GM23338 (cell line): ENCODE measurements around the gene DDX25. TPM values are rescaled to one million over a fixed set of nuclear protein-coding genes. Genes with fewer than 3 reads are reported as not detected.

Experiments used
- ATAC-seq: fragments of 200-7000 bp; cut with Tn5 transposase; 3 replicates; pipeline ENCODE4 v1.9.1; 2020
- DNase-seq: peaks from one replicate; pipeline ENCODE4 v3.0.0-alpha.2; 2015; ENCODE audit warnings: low spot score
- H2AFZ ChIP-seq: fragments of 200-600 bp; sonication (generic); 2 replicates; pipeline ENCODE4 v1.8.0; 2016; ENCODE audit warnings: antibody characterized with exemption, mild to moderate bottlenecking, moderate library complexity
- H3F3A ChIP-seq: fragments of 200-600 bp; sonication (generic); replicated peaks from 2 replicates; pipeline ENCODE4 v1.8.0; 2017; ENCODE audit warnings: antibody characterized with exemption, mixed run types, low read depth
- H3K27ac ChIP-seq: fragments of 200-600 bp; sonication (generic); 2 replicates; pipeline ENCODE4 v1.6.1; 2016; ENCODE audit warnings: low read depth
- H3K27me3 ChIP-seq: fragments of 200-600 bp; sonication (generic); 2 replicates; pipeline ENCODE4 v1.8.0; 2016; ENCODE audit warnings: mild to moderate bottlenecking, mixed run types, moderate library complexity; ENCODE audit not compliant: insufficient read depth
- H3K36me3 ChIP-seq: fragments of 200-600 bp; sonication (generic); 2 replicates; pipeline ENCODE4 v1.8.0; 2016; ENCODE audit warnings: mild to moderate bottlenecking; ENCODE audit not compliant: insufficient read depth
- H3K4me1 ChIP-seq: fragments of 200-600 bp; sonication (generic); 2 replicates; pipeline ENCODE4 v1.8.0; 2016; ENCODE audit warnings: mild to moderate bottlenecking, moderate library complexity; ENCODE audit not compliant: insufficient read depth
- H3K4me2 ChIP-seq: fragments of 200-600 bp; sonication (generic); 2 replicates; pipeline ENCODE4 v1.7.1; 2017; ENCODE audit warnings: mixed run types
- H3K4me3 ChIP-seq: fragments of 200-600 bp; sonication (generic); 2 replicates; pipeline ENCODE4 v1.6.1; 2016; ENCODE audit warnings: mixed run types
- H3K79me2 ChIP-seq: fragments of 200-600 bp; sonication (generic); replicated peaks from 2 replicates; pipeline ENCODE4 v1.8.0; 2017; ENCODE audit warnings: mild to moderate bottlenecking; ENCODE audit not compliant: insufficient read depth
- H3K9me2 ChIP-seq: fragments of 200-600 bp; sonication (generic); 2 replicates; pipeline ENCODE4 v1.8.0; 2017; ENCODE audit not compliant: insufficient read depth
- H4K20me1 ChIP-seq: fragments of 200-600 bp; sonication (generic); replicated peaks from 2 replicates; pipeline ENCODE4 v1.8.0; 2017; ENCODE audit warnings: mild to moderate bottlenecking; ENCODE audit not compliant: insufficient read depth
- H3K27ac Mint-ChIP-seq: 2 replicates; pipeline ENCODE4 v1.8.0; 2020; ENCODE audit warnings: inconsistent platforms, mild to moderate bottlenecking, moderate library complexity, mixed read lengths
- H3K27me3 Mint-ChIP-seq: 3 replicates; pipeline ENCODE4 v1.8.0; 2022; ENCODE audit warnings: low read depth, mild to moderate bottlenecking, moderate library complexity, mixed read lengths, inconsistent platforms; ENCODE audit not compliant: insufficient read depth, poor library complexity
- H3K36me3 Mint-ChIP-seq: 3 replicates; pipeline ENCODE4 v1.8.0; 2021; ENCODE audit warnings: low read depth, mild to moderate bottlenecking, inconsistent platforms, moderate library complexity, mixed read lengths
- H3K4me1 Mint-ChIP-seq: 3 replicates; pipeline ENCODE4 v1.8.0; 2020; ENCODE audit warnings: mild to moderate bottlenecking, inconsistent platforms, mixed read lengths
- H3K4me3 Mint-ChIP-seq: 3 replicates; pipeline ENCODE4 v1.8.0; 2021; ENCODE audit warnings: moderate library complexity, mild to moderate bottlenecking, inconsistent platforms, mixed read lengths
- H3K9me3 Mint-ChIP-seq: 3 replicates; pipeline ENCODE4 v1.8.0; 2020; ENCODE audit warnings: moderate library complexity, mild to moderate bottlenecking, inconsistent platforms, mixed read lengths
- CREB1 ChIP-seq: fragments of 250-450 bp; sonication (Bioruptor Pico); IDR thresholded peaks from 2 replicates; pipeline ENCODE4 v1.5.0; 2020; ENCODE audit warnings: low read depth, mild to moderate bottlenecking, moderate library complexity
- EZH2 ChIP-seq: fragments of 200-600 bp; sonication (generic); IDR thresholded peaks from one replicate; pipeline ENCODE4 v1.8.0; 2017; ENCODE audit warnings: antibody characterized with exemption, mild to moderate bottlenecking, low read depth; ENCODE audit not compliant: unreplicated experiment
- EZH2phosphoT487 ChIP-seq: fragments of 200-600 bp; sonication (generic); IDR thresholded peaks from one replicate; pipeline ENCODE4 v1.8.1; 2018; ENCODE audit warnings: antibody characterized with exemption; ENCODE audit not compliant: unreplicated experiment
- JUNB ChIP-seq: IDR thresholded peaks from one replicate; pipeline ENCODE4 v1.6.1; 2016; ENCODE audit warnings: antibody characterized with exemption; ENCODE audit not compliant: unreplicated experiment
- NANOG ChIP-seq: IDR thresholded peaks from 2 replicates; pipeline ENCODE4 v1.6.1; 2016; ENCODE audit warnings: antibody characterized with exemption, borderline replicate concordance
- POLR2AphosphoS5 ChIP-seq: IDR thresholded peaks from 2 replicates; pipeline ENCODE4 v1.6.1; 2016; ENCODE audit warnings: antibody characterized with exemption, low read depth
- STAT1 ChIP-seq: IDR thresholded peaks from one replicate; pipeline ENCODE4 v1.6.1; 2016; ENCODE audit warnings: antibody characterized with exemption; ENCODE audit not compliant: unreplicated experiment
- ZNF114 ChIP-seq: fragments of 250-450 bp; sonication (Bioruptor Pico); IDR thresholded peaks from 2 replicates; pipeline ENCODE4 v1.5.0; 2020; ENCODE audit warnings: mild to moderate bottlenecking, moderate library complexity
- ZNF331 ChIP-seq: fragments of 250-450 bp; sonication (Bioruptor Pico); IDR thresholded peaks from 2 replicates; pipeline ENCODE4 v1.5.0; 2020; ENCODE audit warnings: low read depth, mild to moderate bottlenecking, moderate library complexity
- polyA plus RNA-seq: library from polyadenylated mRNA; unstranded; fragments of >200 nt; fragmentation: Nextera tagmentation; extraction: Ambion mirVana; gene quantifications from 2 replicates; pipeline ENCODE4 v1.2.1, GENCODE V29; 2016
- total RNA-seq: library from RNA; depleted of rRNA; stranded (reverse); fragments of >200 nt; shearing (Covaris generic); gene quantifications from 2 replicates; pipeline ENCODE4 v1.2.3, GENCODE V29; 2014
- TF ChIP-seq, protein P1 (sequence below): IDR thresholded peaks from one replicate; pipeline ENCODE4 v1.6.1; 2018; ENCODE audit warnings: antibody characterized with exemption; ENCODE audit not compliant: unreplicated experiment
- TF ChIP-seq, protein P2 (sequence below), 2 experiments: fragments of 200-600 bp in 1 of 2; sonication (generic) in 1 of 2; conservative IDR thresholded peaks; 2 replicates each; pipeline versions ENCODE4 v1.5.1 to v1.6.1; 2016 to 2017; ENCODE audit warnings: antibody characterized with exemption in 2 of 2, low read depth in 2 of 2, mild to moderate bottlenecking in 2 of 2, moderate library complexity in 1 of 2
- TF ChIP-seq, protein P3 (sequence below): IDR thresholded peaks from 2 replicates; pipeline ENCODE4 v1.6.1; 2016; ENCODE audit warnings: antibody characterized with exemption
- TF ChIP-seq, protein P4 (sequence below): fragments of 250-450 bp; sonication (Bioruptor Pico); IDR thresholded peaks from 2 replicates; pipeline ENCODE4 v1.5.0; 2020; ENCODE audit warnings: mild to moderate bottlenecking, moderate library complexity

Gene DDX25
- total and polyA plus RNA-seq, 2 experiments from 2014 or later: 20.6 to 23.6 TPM

DNA sequence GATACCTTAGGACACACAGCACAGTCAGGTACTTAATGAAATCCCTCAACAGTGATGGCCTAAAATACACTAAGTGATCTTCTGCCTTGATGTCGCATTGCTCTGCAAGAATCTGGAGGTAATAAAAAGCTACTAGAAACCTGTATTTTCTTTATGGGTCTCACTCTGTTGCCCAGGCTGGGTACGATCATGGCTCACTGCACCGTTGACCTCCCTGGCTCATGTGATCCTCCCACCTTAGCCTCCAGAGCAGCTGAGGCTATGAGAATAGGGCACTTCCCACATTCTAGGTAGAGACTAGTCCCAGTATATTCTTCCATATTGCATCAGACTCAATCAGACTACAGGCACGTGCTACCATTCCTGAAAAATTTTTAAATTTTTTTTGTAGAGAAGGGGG, 63.2 kb downstream of the DDX25 start:
- Histone ChIP-seq H3K27me3 (no peaks in the 10 kb centered on the region), H3K4me2 (no peak overlapping the region), H3K27ac (no peak overlapping the region), H3F3A (no peaks in the 10 kb centered on the region), H3K79me2 (no peaks in the 10 kb centered on the region), H3K36me3 (no peaks in the 10 kb centered on the region), H3K9me2 (no peaks in the 10 kb centered on the region), H3K4me1 (no peaks in the 10 kb centered on the region), H2AFZ (no peak overlapping the region), H3K4me3 (no peak overlapping the region), H4K20me1 (no peaks in the 10 kb centered on the region)
- H3K4me1 Mint-ChIP-seq: no peaks in the 10 kb centered on the region
- peaks cover 13% of the 10 kb centered on the region for H3K36me3 Mint-ChIP-seq
- no peak overlapping the region for H3K27ac Mint-ChIP-seq
- no peaks in the 10 kb centered on the region for H3K9me3 Mint-ChIP-seq
- no peak overlapping the region for H3K4me3 Mint-ChIP-seq
- DNase-seq: no peak
- ATAC-seq: no peak
- no peak for TF ChIP-seq POLR2AphosphoS5
- TF ChIP-seq, protein P1, sequence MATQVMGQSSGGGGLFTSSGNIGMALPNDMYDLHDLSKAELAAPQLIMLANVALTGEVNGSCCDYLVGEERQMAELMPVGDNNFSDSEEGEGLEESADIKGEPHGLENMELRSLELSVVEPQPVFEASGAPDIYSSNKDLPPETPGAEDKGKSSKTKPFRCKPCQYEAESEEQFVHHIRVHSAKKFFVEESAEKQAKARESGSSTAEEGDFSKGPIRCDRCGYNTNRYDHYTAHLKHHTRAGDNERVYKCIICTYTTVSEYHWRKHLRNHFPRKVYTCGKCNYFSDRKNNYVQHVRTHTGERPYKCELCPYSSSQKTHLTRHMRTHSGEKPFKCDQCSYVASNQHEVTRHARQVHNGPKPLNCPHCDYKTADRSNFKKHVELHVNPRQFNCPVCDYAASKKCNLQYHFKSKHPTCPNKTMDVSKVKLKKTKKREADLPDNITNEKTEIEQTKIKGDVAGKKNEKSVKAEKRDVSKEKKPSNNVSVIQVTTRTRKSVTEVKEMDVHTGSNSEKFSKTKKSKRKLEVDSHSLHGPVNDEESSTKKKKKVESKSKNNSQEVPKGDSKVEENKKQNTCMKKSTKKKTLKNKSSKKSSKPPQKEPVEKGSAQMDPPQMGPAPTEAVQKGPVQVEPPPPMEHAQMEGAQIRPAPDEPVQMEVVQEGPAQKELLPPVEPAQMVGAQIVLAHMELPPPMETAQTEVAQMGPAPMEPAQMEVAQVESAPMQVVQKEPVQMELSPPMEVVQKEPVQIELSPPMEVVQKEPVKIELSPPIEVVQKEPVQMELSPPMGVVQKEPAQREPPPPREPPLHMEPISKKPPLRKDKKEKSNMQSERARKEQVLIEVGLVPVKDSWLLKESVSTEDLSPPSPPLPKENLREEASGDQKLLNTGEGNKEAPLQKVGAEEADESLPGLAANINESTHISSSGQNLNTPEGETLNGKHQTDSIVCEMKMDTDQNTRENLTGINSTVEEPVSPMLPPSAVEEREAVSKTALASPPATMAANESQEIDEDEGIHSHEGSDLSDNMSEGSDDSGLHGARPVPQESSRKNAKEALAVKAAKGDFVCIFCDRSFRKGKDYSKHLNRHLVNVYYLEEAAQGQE: no peak
- TF ChIP-seq, protein P2, sequence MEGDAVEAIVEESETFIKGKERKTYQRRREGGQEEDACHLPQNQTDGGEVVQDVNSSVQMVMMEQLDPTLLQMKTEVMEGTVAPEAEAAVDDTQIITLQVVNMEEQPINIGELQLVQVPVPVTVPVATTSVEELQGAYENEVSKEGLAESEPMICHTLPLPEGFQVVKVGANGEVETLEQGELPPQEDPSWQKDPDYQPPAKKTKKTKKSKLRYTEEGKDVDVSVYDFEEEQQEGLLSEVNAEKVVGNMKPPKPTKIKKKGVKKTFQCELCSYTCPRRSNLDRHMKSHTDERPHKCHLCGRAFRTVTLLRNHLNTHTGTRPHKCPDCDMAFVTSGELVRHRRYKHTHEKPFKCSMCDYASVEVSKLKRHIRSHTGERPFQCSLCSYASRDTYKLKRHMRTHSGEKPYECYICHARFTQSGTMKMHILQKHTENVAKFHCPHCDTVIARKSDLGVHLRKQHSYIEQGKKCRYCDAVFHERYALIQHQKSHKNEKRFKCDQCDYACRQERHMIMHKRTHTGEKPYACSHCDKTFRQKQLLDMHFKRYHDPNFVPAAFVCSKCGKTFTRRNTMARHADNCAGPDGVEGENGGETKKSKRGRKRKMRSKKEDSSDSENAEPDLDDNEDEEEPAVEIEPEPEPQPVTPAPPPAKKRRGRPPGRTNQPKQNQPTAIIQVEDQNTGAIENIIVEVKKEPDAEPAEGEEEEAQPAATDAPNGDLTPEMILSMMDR (conservative IDR thresholded peaks at IDR 0.05; ENCODE audit: low read depth in 2 of 2): no peak
- TF ChIP-seq, protein P3, sequence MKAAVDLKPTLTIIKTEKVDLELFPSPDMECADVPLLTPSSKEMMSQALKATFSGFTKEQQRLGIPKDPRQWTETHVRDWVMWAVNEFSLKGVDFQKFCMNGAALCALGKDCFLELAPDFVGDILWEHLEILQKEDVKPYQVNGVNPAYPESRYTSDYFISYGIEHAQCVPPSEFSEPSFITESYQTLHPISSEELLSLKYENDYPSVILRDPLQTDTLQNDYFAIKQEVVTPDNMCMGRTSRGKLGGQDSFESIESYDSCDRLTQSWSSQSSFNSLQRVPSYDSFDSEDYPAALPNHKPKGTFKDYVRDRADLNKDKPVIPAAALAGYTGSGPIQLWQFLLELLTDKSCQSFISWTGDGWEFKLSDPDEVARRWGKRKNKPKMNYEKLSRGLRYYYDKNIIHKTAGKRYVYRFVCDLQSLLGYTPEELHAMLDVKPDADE: no peak
- no peak for TF ChIP-seq ZNF331
- TF ChIP-seq ZNF114 (CRISPR knock-in tag): no peak
- TF ChIP-seq STAT1: no peak
- no peak for TF ChIP-seq JUNB
- TF ChIP-seq, protein P4, sequence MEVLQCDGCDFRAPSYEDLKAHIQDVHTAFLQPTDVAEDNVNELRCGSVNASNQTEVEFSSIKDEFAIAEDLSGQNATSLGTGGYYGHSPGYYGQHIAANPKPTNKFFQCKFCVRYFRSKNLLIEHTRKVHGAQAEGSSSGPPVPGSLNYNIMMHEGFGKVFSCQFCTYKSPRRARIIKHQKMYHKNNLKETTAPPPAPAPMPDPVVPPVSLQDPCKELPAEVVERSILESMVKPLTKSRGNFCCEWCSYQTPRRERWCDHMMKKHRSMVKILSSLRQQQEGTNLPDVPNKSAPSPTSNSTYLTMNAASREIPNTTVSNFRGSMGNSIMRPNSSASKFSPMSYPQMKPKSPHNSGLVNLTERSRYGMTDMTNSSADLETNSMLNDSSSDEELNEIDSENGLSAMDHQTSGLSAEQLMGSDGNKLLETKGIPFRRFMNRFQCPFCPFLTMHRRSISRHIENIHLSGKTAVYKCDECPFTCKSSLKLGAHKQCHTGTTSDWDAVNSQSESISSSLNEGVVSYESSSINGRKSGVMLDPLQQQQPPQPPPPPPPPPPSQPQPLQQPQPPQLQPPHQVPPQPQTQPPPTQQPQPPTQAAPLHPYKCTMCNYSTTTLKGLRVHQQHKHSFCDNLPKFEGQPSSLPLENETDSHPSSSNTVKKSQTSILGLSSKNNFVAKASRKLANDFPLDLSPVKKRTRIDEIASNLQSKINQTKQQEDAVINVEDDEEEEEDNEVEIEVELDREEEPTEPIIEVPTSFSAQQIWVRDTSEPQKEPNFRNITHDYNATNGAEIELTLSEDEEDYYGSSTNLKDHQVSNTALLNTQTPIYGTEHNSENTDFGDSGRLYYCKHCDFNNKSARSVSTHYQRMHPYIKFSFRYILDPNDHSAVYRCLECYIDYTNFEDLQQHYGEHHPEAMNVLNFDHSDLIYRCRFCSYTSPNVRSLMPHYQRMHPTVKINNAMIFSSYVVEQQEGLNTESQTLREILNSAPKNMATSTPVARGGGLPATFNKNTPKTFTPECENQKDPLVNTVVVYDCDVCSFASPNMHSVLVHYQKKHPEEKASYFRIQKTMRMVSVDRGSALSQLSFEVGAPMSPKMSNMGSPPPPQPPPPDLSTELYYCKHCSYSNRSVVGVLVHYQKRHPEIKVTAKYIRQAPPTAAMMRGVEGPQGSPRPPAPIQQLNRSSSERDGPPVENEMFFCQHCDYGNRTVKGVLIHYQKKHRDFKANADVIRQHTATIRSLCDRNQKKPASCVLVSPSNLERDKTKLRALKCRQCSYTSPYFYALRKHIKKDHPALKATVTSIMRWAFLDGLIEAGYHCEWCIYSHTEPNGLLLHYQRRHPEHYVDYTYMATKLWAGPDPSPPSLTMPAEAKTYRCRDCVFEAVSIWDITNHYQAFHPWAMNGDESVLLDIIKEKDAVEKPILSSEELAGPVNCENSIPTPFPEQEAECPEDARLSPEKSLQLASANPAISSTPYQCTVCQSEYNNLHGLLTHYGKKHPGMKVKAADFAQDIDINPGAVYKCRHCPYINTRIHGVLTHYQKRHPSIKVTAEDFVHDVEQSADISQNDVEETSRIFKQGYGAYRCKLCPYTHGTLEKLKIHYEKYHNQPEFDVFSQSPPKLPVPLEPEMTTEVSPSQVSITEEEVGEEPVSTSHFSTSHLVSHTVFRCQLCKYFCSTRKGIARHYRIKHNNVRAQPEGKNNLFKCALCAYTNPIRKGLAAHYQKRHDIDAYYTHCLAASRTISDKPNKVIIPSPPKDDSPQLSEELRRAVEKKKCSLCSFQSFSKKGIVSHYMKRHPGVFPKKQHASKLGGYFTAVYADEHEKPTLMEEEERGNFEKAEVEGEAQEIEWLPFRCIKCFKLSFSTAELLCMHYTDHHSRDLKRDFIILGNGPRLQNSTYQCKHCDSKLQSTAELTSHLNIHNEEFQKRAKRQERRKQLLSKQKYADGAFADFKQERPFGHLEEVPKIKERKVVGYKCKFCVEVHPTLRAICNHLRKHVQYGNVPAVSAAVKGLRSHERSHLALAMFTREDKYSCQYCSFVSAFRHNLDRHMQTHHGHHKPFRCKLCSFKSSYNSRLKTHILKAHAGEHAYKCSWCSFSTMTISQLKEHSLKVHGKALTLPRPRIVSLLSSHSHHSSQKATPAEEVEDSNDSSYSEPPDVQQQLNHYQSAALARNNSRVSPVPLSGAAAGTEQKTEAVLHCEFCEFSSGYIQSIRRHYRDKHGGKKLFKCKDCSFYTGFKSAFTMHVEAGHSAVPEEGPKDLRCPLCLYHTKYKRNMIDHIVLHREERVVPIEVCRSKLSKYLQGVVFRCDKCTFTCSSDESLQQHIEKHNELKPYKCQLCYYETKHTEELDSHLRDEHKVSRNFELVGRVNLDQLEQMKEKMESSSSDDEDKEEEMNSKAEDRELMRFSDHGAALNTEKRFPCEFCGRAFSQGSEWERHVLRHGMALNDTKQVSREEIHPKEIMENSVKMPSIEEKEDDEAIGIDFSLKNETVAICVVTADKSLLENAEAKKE (CRISPR knock-in tag): no peak
- TF ChIP-seq EZH2: no peak
- TF ChIP-seq EZH2phosphoT487: no peak
- TF ChIP-seq NANOG: no peak
- TF ChIP-seq CREB1 (CRISPR knock-in tag): no peak
- no peaks in the 10 kb centered on the region for H3K27me3 Mint-ChIP-seq
